GM13976 (cell line): ENCODE data around the gene ASCL2.

Experiments used
- DNase-seq: peaks from one replicate; pipeline ENCODE4 v3.0.0; 2012; ENCODE audit warnings: low spot score
- in situ Hi-C: fragments of 300-500 bp; cut with MboI; formaldehyde crosslinking; loops from one replicate; pipeline ENCODE4 v1.12.0; 2022; ENCODE audit warnings: low sequenced_read_pairs, mixed read lengths, inconsistent platforms; ENCODE audit not compliant: unreplicated experiment
- TF ChIP-seq, protein P1 (sequence below): IDR thresholded peaks from 2 replicates; pipeline ENCODE4 v1.5.1; 2012; ENCODE audit warnings: borderline replicate concordance, mild to moderate bottlenecking; ENCODE audit not compliant: insufficient read depth; ENCODE audit errors: extremely low read depth, missing control alignments, control extremely low read depth

Gene ASCL2

DNA sequence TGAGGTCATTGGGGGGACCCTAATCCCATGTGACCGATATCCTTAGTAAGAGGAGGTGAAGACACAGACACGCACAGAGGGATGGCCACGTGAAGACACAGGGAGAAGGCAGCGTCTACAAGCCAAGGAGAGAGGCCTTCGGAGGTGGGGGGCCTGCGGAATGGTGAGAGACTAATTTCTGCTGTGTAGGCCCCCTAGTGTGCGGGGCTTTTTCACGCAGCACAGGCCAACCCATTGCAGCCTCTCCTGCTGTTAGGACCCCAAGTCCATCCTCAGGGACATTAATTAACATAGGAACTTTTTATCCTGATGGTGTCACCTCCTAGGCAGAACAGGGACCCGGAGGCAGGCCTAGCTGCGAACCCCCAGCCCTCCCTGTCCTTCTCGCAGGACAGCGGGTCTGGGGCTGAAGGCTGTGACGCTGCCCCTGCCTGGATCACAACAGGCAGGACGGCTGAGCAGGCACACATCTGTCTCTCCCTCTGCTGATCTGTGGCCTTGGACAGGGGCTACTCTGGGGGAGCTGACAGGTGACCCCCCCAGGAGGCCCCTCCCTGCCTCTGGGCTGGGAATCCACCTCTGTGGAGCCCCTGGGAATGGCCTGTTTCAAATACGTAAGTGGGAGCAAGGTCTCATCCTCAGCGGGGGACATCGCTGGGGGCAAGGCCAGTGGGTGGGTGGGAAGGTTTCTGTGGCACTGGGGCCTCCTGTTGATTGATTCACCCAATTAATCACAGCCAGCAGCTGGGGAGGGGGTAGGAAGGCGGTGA, 7.9 kb downstream of the ASCL2 start:
- TF ChIP-seq, protein P1, sequence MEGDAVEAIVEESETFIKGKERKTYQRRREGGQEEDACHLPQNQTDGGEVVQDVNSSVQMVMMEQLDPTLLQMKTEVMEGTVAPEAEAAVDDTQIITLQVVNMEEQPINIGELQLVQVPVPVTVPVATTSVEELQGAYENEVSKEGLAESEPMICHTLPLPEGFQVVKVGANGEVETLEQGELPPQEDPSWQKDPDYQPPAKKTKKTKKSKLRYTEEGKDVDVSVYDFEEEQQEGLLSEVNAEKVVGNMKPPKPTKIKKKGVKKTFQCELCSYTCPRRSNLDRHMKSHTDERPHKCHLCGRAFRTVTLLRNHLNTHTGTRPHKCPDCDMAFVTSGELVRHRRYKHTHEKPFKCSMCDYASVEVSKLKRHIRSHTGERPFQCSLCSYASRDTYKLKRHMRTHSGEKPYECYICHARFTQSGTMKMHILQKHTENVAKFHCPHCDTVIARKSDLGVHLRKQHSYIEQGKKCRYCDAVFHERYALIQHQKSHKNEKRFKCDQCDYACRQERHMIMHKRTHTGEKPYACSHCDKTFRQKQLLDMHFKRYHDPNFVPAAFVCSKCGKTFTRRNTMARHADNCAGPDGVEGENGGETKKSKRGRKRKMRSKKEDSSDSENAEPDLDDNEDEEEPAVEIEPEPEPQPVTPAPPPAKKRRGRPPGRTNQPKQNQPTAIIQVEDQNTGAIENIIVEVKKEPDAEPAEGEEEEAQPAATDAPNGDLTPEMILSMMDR = no peak
- no peak for DNase-seq
- in situ Hi-C loops = no loop called here

DNA sequence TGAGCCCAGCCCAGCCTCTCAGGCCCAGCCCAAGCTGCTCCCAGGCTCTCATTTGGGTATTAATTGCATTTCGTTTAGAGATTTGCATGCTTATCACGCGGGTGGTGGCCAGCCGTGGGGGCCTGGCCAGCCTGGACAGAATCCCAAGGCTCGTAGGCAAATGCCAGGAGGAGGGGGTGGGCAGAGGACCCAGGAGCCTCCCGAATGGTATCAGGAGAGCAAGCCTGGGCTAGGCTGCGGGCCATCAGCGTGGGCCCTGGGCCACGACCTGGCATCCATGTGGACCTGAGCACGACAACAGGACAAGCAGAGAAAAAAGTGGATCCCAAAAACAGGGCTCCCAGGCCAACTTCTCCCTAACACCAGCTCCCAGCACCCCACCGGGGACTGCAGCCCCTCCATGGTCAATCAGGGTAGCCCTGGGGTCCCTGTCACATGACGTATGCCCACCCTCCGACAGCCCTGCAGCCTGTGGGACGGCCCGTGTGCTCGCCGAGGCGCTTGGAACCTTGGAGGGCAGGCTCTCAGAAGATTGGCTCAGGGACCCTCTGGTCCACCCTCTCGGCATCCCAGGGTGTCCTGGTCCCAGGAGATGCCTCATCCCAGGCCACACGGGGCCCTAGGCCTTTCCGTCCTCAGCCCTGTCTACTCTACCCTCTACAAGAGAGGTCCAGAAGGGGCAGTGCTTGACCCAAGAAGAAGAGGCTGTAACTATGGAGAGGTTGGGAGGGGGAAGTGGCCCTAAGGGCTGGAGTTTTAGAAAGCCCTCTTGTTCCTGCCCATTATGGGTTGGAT, 8.8 kb downstream of the ASCL2 start:
- in situ Hi-C loops = no loop called here

DNA sequence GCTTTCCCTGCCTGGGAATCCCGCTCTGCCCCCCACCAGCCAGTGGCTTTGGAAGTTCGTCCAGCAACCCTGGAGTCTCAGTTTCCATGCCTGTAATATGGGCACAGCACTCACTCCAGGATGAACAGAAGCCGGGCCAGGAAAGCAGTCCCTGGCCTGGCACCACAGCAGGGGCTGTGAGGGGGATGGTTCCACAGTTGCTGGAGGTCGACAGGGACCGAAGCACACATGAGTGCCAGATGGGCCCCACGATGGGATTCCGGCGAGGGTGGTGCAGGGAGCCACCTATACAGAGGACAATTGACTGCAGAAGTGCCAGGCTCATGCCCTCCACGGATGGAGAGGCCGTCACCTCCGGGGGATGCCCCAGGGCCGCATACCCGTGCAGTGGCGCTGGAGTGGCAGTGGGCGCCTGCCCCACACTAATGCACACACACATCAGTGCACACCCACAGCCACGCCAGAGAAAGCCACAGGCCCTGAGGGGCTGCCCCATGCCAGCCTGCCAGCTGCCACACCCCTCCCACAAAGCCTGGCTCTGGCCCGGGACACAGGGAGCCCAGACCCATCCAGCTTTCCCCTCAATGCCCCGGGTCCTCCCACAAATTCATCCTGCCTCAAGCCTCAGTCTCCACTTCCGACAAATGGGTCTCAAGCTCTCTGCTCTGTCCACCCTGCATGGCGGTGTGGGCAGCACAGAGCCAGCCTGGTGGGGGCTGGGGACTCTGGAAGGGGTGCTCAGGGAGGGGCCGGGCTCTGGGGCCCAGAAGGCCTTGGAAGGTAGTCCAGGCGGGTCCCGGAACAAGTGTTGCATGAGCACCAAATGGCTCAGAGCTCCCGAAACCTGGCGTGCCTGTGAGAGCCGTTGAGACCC, 9.7 kb downstream of the ASCL2 start:
- DNase-seq = no peak
- TF ChIP-seq, protein P1 = no peak
- in situ Hi-C loops = no loop called here

More for the DNA sequence above, 8.8 kb downstream of the ASCL2 start:
- TF ChIP-seq, protein P1 = no peak
- DNase-seq = no peak

DNA sequence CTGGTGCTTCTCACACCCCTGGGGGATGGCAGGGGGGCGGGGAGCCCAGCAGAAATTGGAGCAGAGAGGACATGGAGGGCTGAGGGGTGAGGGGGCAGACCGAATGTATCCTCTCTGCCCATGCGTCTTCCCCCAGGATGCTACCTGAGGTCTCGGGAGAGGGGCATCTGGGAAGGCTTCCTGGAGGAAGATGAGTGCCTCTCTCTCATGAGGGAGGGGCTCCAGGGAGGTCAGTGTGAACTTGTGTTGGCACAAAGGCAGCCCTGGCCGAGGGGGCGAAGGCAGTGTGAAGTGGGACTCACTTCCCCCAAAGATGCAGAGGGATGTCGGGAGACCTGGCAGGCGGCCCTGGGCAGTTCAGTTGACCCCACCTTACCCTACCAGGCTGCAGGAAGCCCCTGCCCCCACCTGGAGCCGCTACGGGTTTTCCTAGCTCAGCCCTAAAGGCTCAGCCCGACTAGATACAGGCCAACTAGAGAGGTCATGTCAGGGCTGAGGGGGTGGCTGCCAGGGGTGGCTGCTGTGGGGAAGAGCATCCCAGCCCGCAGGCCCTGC, 10.4 kb downstream of the ASCL2 start:
- DNase-seq = peak; percentile 30
- in situ Hi-C loops = no loop called here
- TF ChIP-seq, protein P1 = no peak

DNA sequence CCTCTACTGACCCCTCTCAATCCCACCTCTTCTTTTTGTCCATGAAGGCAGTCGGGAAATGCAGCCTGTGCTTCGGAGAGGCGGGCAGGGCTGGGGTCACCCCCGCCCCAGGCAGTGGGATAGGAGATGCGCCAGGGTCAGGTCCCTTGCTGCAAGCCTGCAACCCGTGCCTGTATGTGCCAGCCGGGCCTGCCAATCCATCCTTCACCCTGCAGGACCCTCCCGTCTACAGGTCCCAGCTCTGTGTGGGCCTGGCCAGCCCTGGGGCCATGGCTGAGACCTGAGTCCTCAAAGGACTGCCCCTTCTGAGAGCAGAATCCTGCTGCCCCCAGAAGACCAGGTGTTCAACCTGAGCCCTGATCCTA, 10.9 kb downstream of the ASCL2 start:
- peak; percentile 27 for DNase-seq
- TF ChIP-seq, protein P1 = no peak
- in situ Hi-C loops = no loop called here
